Astrocyte of the hippocampus (primary cell): ENCODE results near the gene ZNF860.
A peak's percentile ranks its signal among the peaks of the same experiment; 100 is the strongest.

Source experiments
- DNase-seq: peaks from one replicate; pipeline ENCODE4 v3.0.0; 2011; ENCODE audit warnings: low read depth, low spot score

Gene ZNF860

DNA sequence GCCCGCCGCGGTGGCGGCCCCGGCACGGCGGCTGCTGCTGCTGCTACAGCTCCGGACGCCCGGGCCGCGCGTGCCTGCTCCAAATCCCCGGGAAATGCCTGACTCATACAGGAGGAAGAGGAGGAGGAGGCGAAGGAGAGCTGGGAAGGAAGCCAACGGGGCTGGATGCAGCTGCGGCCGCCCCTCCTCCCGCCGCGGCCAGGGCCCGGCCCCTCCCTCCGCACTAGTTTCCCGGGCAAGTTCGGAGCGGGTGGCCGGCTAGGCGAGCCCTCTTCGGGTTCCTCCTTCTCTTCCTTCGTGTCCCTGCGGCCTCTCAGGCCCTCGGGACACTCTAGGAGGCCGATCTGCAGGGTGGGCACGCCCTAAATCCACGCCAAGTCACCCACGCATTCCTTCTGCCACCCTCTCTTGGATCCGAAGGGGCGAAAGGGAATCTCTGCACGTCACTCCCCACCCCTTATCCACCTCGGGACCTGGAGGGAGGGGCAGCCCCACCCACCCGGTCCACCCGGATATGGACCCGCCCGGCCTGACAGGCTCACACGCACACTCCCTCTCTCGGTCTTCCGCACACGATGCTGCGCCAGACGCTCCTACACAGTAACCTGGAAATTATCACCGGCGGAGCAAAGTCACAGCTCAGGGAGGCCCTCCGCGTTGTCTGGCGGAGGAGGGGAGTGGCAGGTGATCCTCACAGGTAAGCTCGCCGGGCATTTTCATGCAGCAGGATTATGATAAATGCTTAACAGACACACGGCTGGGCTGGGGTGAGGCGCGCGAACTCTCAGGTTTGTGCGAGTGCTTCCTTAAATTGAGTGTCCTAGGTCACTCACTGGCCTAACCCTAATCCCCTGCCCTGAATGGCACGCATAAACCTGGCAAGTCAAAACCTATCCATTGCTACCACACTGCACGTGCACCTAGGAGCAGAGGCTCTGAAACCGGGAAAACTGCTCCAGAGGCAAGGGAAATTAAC lies at the start of gene ZNF860, which contains the start of gene OSBPL10:
ZNF860 (plus strand) TSS at position 545 of the 976 bp plus-strand sequence. CDS start 7,330 bp downstream, outside the sequence.
OSBPL10 (minus strand) TSS at position 57 of the 976 bp plus-strand sequence. CDS start 83 bp downstream, outside the sequence.
- DNase-seq, result peak; percentile 94

DNA sequence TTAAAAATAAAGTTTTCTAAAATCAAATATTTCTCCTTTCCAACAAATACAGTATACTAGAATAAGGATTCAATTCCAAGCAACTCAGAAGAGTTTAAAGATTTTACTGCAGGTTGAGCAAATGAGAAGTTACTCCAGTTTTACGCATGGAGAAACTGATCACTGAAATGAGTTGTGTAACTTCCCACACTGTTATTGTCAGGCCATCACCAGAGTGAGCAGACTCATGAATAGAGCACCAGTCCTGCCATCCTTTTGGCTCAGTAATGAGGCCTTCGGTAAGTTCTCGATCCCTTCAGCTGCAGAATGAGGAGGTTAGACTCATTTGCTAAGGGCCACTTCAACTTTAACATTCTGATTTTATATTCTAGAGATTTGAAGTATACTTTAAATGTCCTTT lies 48.6 kb upstream of the ZNF860 start:
- DNase-seq, result no peak

GRCh38 chr3:31934018-31934417 lies 47.5 kb upstream of the ZNF860 start:
- DNase-seq, result peak; percentile 37

DNA sequence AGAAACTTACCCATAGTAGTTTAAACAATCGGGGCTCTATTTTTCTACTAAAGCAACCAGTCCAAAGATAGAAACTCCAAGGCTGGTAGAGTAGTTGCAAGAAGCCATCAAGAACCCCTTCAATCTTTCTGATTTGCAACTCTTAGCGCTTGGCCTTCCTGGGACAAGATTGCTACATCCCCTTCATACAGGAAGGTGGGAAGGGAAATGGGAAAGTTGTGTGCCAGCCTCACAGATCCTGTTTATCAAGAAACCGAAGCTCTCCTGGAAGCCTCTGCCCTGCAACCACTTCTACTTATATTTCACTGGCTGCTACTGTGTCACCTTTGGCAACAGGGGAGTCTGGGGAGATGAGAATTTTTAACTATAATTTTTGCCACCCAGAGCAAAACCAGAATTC lies 46.7 kb upstream of the ZNF860 start:
- DNase-seq, result no peak

- peak; percentile 53 for DNase-seq
Measured at GRCh38 chr3:31936420-31937060, 45.0 kb upstream of the ZNF860 start.

GRCh38 chr3:31937225-31937624 lies 44.3 kb upstream of the ZNF860 start:
- no peak for DNase-seq

DNA sequence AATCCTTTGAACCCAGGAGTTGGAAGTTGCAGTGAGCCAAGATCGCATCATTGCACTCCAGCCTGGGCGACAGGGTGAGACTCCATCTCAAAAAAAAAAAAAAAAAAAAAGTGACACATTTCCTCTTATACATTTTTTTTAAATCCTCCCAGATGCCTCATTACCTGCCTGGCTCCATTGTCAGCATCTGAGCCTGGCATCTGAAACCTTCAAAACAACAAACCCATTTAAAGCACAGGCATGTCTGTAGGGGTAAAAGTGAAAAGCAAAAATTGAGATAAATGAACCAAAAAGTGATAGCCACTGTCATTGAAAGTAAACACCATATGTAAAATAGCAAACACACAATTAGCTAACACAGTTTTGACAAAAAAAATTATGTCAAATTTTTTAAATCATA lies 39.1 kb upstream of the ZNF860 start:
- DNase-seq, result no peak

DNA sequence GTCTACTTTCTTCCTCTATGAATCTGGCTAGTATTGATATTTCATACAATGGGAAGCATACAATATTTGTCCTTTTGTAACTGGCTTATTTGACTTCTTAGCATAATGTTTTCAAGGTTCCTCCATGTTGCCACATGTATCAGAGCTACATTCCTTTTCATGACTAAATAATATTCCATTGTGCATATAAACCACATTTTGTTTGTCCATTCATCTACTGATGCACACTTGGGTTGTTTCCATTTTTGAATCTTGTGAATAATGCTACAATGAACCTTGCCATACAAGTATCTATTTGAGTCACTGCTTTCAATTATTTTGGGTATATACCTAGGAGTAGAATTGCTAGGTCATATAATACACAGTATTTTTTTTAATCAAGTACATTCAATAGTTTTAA lies 38.5 kb upstream of the ZNF860 start:
- no peak for DNase-seq

- no peak for DNase-seq
Measured at GRCh38 chr3:31945738-31946052, 35.9 kb upstream of the ZNF860 start.

DNA sequence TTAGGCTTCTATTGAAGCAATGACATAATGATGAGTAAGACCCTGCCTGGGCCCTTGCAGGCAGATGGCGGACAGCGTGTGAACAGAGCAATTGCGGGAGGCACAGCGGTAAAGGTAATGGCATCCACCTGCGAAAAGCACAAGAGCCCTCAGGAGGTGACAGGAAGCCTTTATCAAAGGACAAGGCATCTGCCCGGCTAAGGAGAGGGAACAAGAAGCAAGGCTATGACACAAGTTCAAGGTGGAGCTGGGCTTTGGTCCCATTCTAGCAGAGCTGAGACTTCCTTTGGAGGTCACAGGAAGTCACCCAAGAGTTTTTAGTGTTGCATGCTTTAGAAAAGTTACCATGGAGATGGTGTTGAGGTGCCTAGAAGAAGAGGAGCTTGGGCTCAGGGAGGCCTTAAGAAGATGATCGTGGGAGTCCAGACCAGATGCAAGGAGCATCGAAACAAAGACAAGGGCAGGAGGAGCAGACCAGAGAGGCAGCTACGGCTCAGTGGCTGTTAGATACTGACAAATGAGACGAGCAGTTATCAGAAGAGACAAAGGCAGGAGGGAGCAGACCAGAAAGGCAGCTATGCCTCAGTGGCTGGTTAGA lies 35.0 kb upstream of the ZNF860 start:
- DNase-seq, result no peak

DNA sequence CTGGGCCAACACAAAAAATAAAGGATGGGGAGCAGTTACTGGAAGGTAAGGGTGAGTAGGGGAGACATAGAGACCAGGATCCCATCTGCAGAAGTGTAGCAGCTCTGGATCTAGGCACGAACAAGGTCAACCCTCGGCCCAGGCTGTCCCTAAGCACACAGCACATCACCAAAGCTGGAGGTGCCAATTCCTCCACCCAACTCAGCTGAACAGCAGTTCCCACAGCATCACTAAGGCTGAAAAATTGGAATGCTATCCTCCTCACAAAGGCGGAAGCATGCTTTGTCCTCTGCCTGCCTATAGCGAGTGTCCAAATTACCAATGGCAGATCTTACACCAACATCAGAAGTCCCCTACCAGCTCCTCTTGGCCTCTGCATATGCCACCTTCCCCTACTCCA lies 34.4 kb upstream of the ZNF860 start:
- DNase-seq, result no peak

- no peak for DNase-seq
Measured at GRCh38 chr3:31947671-31948091, 33.9 kb upstream of the ZNF860 start.

DNA sequence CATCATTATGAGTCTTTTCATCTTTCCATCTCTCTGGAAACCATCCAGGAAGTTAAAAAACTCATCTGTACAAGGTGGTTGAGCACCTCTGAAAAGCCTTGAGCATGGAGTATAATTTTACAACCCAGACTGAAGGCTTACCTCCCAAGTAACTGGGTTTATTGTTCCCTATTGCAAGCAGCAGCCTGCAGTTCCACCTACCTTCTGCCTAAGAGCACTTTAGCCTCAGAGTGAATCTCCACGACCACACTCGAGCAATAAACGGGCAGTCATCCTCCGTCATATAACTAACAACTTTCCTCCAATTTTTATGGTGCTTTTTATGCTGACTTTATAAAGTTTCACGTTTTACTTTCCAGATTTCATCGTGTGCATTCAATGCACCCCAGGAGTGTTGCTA lies 33.3 kb upstream of the ZNF860 start:
- DNase-seq, result no peak

- no peak for DNase-seq
Measured at GRCh38 chr3:31952205-31952604, 29.3 kb upstream of the ZNF860 start.

DNA sequence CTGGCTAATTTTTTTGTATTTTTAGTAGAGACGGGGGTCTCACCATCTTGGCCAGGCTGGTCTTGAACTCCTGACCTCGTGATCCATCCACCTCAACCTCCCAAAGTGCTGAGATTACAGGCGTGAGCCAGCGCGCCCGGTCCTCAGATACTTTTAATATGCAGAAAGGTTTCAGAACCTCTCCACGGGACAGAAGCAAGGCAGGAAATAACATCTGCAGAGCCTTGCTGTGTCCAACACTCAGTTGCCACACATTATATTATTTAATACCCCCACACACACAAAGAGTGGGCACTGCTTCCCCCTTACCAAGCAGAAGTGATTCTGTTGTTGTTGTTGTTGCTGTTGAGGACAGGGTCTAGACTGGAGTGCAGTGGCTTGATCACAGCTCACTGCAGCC lies 28.5 kb upstream of the ZNF860 start:
- no peak for DNase-seq

- no peak for DNase-seq
Measured at GRCh38 chr3:31953636-31954035, 27.9 kb upstream of the ZNF860 start.

GRCh38 chr3:31955581-31955980 lies 26.0 kb upstream of the ZNF860 start:
- DNase-seq, result no peak

DNA sequence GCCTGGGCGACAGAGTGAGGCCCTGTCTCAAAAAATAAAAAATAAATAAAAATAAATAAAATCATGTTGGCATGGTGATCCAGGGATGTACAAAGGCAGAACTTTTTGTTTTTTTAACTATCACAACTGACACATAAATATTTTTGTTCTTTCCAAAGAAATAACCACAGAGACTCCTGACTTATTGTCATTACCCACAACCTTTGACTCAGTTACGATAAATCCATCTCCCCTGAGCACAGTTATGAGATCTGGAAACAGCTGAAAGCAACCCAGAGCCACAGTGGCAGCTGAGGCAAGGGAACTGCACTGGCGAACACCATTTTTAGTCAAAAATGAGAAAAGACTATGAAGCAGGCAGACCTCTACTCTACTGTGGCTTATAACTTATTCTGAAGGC lies 24.4 kb upstream of the ZNF860 start:
- DNase-seq, result no peak

DNA sequence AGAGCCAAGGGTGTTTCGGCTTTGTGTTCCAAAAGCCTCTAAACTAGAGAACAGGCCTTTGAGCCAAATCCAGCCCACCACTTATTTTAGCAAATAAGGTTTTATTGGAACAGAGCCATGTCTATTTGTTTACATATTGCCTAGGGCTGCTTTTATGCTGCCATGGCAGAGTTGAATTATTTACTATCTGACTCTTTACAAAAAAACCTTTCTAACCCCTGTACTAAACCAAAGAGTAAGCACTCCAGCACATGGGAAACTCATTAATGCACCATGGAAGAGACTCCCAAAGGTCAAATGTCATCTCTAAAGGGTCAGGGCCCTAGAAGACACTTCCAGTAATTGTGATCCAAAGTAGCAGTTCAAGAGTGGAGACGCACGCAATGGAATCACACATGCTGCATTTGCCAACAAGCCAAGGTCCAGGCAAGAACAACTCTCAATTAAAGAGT lies 22.8 kb upstream of the ZNF860 start:
- no peak for DNase-seq

- no peak for DNase-seq
Measured at GRCh38 chr3:31959251-31959650, 22.3 kb upstream of the ZNF860 start.

DNA sequence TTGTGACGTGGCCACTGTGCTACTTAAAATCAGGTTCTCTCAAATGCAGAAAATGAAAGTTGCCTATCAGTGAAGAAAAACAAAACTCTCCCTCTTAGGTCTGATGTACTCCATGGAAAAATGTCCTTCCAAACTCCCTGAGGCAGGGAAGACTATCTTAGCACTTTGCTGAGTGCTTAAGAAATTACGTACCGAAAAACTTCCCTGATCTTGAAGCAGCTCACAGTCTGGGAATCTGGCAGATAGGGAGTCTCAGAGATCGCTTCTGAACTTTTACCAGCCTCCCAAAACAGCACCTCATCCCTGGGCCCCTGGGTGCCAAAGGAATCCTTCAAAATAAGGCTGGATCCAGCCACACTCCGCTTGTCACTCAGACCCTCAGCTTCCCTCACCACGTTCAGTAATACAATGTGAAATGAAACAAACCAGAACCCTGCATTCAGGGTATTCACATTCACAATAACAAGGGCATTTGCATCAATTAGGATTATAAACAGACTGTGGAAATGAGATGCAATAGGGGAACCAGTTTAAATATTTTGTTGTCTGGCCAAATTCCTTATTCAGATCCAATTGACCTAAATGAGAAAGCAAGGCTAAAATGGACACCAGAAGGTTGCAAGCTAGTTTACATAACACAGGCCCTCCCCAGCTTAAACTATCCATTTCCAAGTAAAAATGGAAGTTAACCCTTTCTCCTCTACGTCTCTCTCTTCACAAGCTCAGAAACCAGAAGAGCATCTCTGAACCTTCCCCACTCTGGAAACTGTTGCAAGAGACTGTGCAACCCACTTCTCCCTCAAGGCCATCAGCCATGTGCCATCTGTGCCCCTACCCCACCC lies 21.4 kb upstream of the ZNF860 start:
- DNase-seq, result peak; percentile 65
